Osteoblast (primary cell): Measurements from ENCODE around the gene LPAR3. TPM values are rescaled to one million over a fixed set of nuclear protein-coding genes. Genes with fewer than 3 reads are reported as not detected.

Experiments used
- DNase-seq: peaks from one replicate; pipeline ENCODE4 v3.0.0; 2011; ENCODE audit warnings: low spot score, mixed read lengths; ENCODE audit not compliant: insufficient read length; ENCODE audit errors: missing footprints
- H2AFZ ChIP-seq: 2 replicates; pipeline ENCODE4 v1.6.0; 2011; ENCODE audit warnings: mild to moderate bottlenecking, low read length
- H3K27ac ChIP-seq: 2 replicates; pipeline ENCODE4 v1.5.1; 2011; ENCODE audit warnings: mild to moderate bottlenecking, low read depth, low read length, moderate library complexity
- H3K27me3 ChIP-seq: 2 replicates; pipeline ENCODE4 v1.6.0; 2012; ENCODE audit warnings: mild to moderate bottlenecking, control low read depth, inconsistent platforms, low read length, moderate library complexity; ENCODE audit not compliant: insufficient read depth
- H3K36me3 ChIP-seq: 2 replicates; pipeline ENCODE4 v1.5.1; 2011; ENCODE audit warnings: mild to moderate bottlenecking, low read length, control low read depth, moderate library complexity; ENCODE audit not compliant: insufficient read depth
- H3K4me1 ChIP-seq: 2 replicates; pipeline ENCODE4 v1.5.1; 2011; ENCODE audit warnings: mild to moderate bottlenecking, low read length, control low read depth, moderate library complexity; ENCODE audit not compliant: insufficient read depth
- H3K4me2 ChIP-seq: 2 replicates; pipeline ENCODE4 v1.6.0; 2011; ENCODE audit warnings: mild to moderate bottlenecking, low read length; ENCODE audit not compliant: insufficient read depth
- H3K4me3 ChIP-seq: fragments of 200-600 bp; sonication (generic); 3 replicates; pipeline ENCODE4 v1.5.1; 2012; ENCODE audit warnings: mild to moderate bottlenecking, low read length, inconsistent platforms; ENCODE audit not compliant: insufficient read depth
- H3K79me2 ChIP-seq: 2 replicates; pipeline ENCODE4 v1.6.0; 2012; ENCODE audit warnings: mild to moderate bottlenecking, low read length, control low read depth, inconsistent platforms; ENCODE audit not compliant: insufficient read depth
- H3K9me3 ChIP-seq: 2 replicates; pipeline ENCODE4 v1.5.1; 2011; ENCODE audit warnings: low read depth, low read length, control low read depth
- H4K20me1 ChIP-seq: 2 replicates; pipeline ENCODE4 v1.6.0; 2012; ENCODE audit warnings: mild to moderate bottlenecking, low read length, control low read depth; ENCODE audit not compliant: insufficient read depth
- CTCF ChIP-seq: IDR thresholded peaks from 2 replicates; pipeline ENCODE4 v1.5.1; 2011; ENCODE audit warnings: mild to moderate bottlenecking, low read depth, low read length, moderate library complexity; ENCODE audit errors: extremely low read depth
- total RNA-seq: library from RNA; depleted of rRNA; stranded (reverse); fragments of >200 nt; gene quantifications from 2 replicates; pipeline ENCODE4 v1.2.3, GENCODE V29; 2012

The LPAR3 gene
- total RNA-seq, 1 donor: not detected

- Histone ChIP-seq H3K9me3 (no peaks in the 10 kb centered on the region), H3K4me1 (no peaks in the 10 kb centered on the region), H3K4me3 (no peak overlapping the region), H3K36me3 (no peaks in the 10 kb centered on the region), H3K27ac (no peak overlapping the region), H3K4me2 (no peak overlapping the region), H3K79me2 (no peaks in the 10 kb centered on the region), H2AFZ (no peak overlapping the region), H3K27me3 (peaks cover 20% of the 10 kb centered on the region), H4K20me1 (no peaks in the 10 kb centered on the region)
- no peak for TF ChIP-seq CTCF
- DNase-seq: no peak
Measured at GRCh38 chr1:84870591-84870990, 22.4 kb downstream of the LPAR3 start.

- Histone ChIP-seq H3K4me2 (no peak overlapping the region), H3K27ac (no peak overlapping the region), H3K27me3 (peaks cover 23% of the 10 kb centered on the region), H3K4me3 (no peak overlapping the region), H3K9me3 (no peaks in the 10 kb centered on the region), H2AFZ (no peak overlapping the region), H3K79me2 (no peaks in the 10 kb centered on the region), H4K20me1 (no peaks in the 10 kb centered on the region), H3K4me1 (no peaks in the 10 kb centered on the region), H3K36me3 (no peaks in the 10 kb centered on the region)
- TF ChIP-seq CTCF: no peak
- DNase-seq: no peak
Measured at GRCh38 chr1:84869720-84870119, 23.3 kb downstream of the LPAR3 start.

GRCh38 chr1:84862810-84863251 lies 30.2 kb downstream of the LPAR3 start:
- no peak for TF ChIP-seq CTCF
- Histone ChIP-seq H3K4me1 (no peaks in the 10 kb centered on the region), H3K27me3 (peaks cover 13% of the 10 kb centered on the region), H3K36me3 (no peaks in the 10 kb centered on the region), H3K4me2 (no peak overlapping the region), H4K20me1 (no peaks in the 10 kb centered on the region), H3K4me3 (no peak overlapping the region), H2AFZ (no peak overlapping the region), H3K27ac (no peak overlapping the region), H3K9me3 (no peaks in the 10 kb centered on the region), H3K79me2 (no peaks in the 10 kb centered on the region)
- no peak for DNase-seq

GRCh38 chr1:84861988-84862644 lies 30.9 kb downstream of the LPAR3 start:
- no peaks in the 10 kb centered on the region for H3K9me3 ChIP-seq
- TF ChIP-seq CTCF: no peak

More at GRCh38 chr1:84861988-84862644, 30.9 kb downstream of the LPAR3 start:
- H3K36me3 ChIP-seq: no peaks in the 10 kb centered on the region
- H3K27ac ChIP-seq: no peak overlapping the region
- H4K20me1 ChIP-seq: no peaks in the 10 kb centered on the region
- H3K79me2 ChIP-seq: no peaks in the 10 kb centered on the region
- no peaks in the 10 kb centered on the region for H3K4me1 ChIP-seq
- no peak for DNase-seq
- peaks cover 13% of the 10 kb centered on the region for H3K27me3 ChIP-seq
- no peak overlapping the region for H3K4me2 ChIP-seq
- no peak overlapping the region for H2AFZ ChIP-seq
- no peak overlapping the region for H3K4me3 ChIP-seq
